ENCODE data around the gene COL4A1. TPM values are rescaled to one million over a fixed set of nuclear protein-coding genes. Genes with fewer than 3 reads are reported as not detected.

Gene COL4A1
- polyA plus RNA-seq, 1 donor = 146 TPM

DNA sequence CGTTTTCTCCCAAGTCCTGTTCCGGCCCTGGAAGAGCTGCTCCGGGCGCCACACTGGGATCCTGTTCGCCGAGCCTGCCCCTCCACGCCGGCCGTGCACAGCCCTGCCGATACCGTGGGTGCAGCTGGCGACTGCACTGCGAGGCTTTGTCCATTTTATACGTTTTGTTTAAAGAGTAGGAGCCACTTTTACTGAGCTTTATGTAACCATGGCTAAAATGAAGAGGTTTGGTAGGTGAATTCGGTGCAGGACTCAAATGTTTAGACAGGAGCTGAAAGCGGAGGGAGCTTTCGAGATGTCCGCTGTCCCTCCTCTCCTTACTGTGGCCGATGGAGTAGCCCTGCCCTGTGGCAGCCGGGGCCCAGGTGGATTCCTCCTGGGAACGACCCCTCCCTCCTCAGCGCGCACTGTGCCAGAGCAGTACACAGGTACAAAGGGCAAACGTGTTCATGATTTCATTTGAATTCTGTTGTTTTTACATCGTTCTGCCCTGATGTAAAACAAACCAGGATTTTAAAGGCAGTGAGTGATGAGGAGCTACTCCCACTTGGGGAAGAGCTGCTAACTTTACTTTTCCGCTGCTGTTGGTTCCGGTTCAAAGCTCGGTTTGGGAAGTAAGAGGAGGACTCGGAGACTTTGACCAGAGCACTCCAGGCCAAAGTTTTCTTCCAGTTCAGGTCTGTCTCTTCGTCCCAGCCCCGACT is 1.9 kb upstream of the COL4A1 start:
- Histone ChIP-seq H3K36me3 (ENCODE audit: control insufficient read depth, insufficient read depth, low read length) (peaks cover 8% of the 10 kb centered on the region), H3K27me3 (ENCODE audit: control insufficient read depth, insufficient read depth, low read length) (peaks cover 4% of the 10 kb centered on the region), H3K4me3 (ENCODE audit: low read length) (peak overlapping the region; percentile 69), H3K4me1 (ENCODE audit: control insufficient read depth, insufficient read depth, low read length) (peaks cover 33% of the 10 kb centered on the region), H3K9me3 (ENCODE audit: control insufficient read depth, low read depth, low read length) (no peaks in the 10 kb centered on the region), H3K27ac (ENCODE audit: low read length) (peak overlapping the region; percentile 75)
- no CpG with 5 or more reads among the region's 31 CpGs for WGBS (ENCODE audit: insufficient coverage, low lambda C conversion rate)
- DNase-seq = peak; percentile 54 to 79

DNA sequence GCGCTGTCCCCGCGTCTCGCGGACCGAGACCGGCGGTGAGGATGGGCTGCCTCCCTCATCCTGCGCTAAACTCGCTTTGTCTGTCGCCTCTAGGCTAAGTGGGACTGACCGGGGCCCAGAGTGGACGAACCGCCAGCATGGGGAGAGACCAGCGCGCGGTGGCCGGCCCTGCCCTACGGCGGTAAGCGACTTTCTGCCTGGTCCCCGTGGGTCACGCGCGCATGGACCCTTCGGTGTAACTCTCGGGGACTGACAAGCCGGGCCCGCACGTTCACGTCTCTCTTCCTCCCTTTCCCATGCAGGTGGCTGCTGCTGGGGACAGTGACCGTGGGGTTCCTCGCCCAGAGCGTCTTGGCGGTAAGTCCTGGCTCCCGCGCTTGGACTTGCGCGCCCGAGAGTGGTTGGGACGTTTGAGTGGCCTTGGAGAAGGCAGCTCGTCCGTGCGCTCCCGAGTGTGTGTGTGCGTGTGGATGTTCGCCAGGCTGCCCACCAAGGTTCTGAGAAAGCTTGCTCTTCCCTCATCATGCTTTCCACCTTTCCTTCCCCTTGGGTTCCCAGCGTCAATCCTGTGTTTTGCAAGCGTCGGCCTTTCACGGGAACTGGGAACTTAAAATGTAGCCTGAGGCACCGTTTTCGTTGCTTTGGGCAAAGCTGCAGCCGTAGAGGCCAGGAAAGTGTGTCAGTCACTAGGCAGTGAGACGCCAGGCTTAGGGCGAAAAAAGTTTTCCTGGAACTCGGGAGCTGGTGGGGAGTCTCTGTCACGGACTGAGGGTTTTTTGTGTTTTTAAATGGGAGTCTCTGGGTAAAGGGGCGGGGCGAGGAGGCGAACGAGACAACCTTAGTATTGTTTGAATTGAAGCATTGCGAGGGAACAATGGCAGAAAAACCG is 1.1 kb upstream of the COL4A1 start:
- H3K4me1 ChIP-seq (ENCODE audit: control insufficient read depth, insufficient read depth, low read length) = peaks cover 33% of the 10 kb centered on the region
- peak overlapping the region; percentile 69 for H3K4me3 ChIP-seq (ENCODE audit: low read length)
- H3K9me3 ChIP-seq (ENCODE audit: control insufficient read depth, low read depth, low read length) = no peaks in the 10 kb centered on the region
- no CpG with 5 or more reads among the region's 64 CpGs for WGBS (ENCODE audit: insufficient coverage, low lambda C conversion rate)
- peaks cover 8% of the 10 kb centered on the region for H3K36me3 ChIP-seq (ENCODE audit: control insufficient read depth, insufficient read depth, low read length)
- H3K27me3 ChIP-seq (ENCODE audit: control insufficient read depth, insufficient read depth, low read length) = peaks cover 4% of the 10 kb centered on the region
- peak overlapping the region; percentile 75 for H3K27ac ChIP-seq (ENCODE audit: low read length)
- peak in 1 of 2 donors; percentile 62 for DNase-seq

GRCh38 chr13:110306340-110306959 is 507 bp downstream of the COL4A1 start:
- no peak for DNase-seq
- H3K9me3 ChIP-seq (ENCODE audit: control insufficient read depth, low read depth, low read length) = no peaks in the 10 kb centered on the region
- peaks cover 29% of the 10 kb centered on the region for H3K4me1 ChIP-seq (ENCODE audit: control insufficient read depth, insufficient read depth, low read length)
- peaks cover 7% of the 10 kb centered on the region for H3K36me3 ChIP-seq (ENCODE audit: control insufficient read depth, insufficient read depth, low read length)
- H3K27me3 ChIP-seq (ENCODE audit: control insufficient read depth, insufficient read depth, low read length) = peaks cover 4% of the 10 kb centered on the region
- peak overlapping the region; percentile 69 for H3K4me3 ChIP-seq (ENCODE audit: low read length)
- H3K27ac ChIP-seq (ENCODE audit: low read length) = peak overlapping the region; percentile 54
- no CpG with 5 or more reads among the region's 53 CpGs for WGBS (ENCODE audit: insufficient coverage, low lambda C conversion rate)

GRCh38 chr13:110305949-110306339 is 1.0 kb downstream of the COL4A1 start:
- Histone ChIP-seq H3K9me3 (ENCODE audit: control insufficient read depth, low read depth, low read length) (no peaks in the 10 kb centered on the region), H3K4me3 (ENCODE audit: low read length) (peak overlapping the region; percentile 69), H3K4me1 (ENCODE audit: control insufficient read depth, insufficient read depth, low read length) (peaks cover 24% of the 10 kb centered on the region), H3K27ac (ENCODE audit: low read length) (peak overlapping the region; percentile 54), H3K36me3 (ENCODE audit: control insufficient read depth, insufficient read depth, low read length) (peaks cover 4% of the 10 kb centered on the region), H3K27me3 (ENCODE audit: control insufficient read depth, insufficient read depth, low read length) (peaks cover 4% of the 10 kb centered on the region)
- no peak for DNase-seq
- no CpG with 5 or more reads among the region's 6 CpGs for WGBS (ENCODE audit: insufficient coverage, low lambda C conversion rate)

GRCh38 chr13:110305544-110305943 is 1.4 kb downstream of the COL4A1 start:
- Histone ChIP-seq H3K4me3 (ENCODE audit: low read length) (peak overlapping the region; percentile 69), H3K4me1 (ENCODE audit: control insufficient read depth, insufficient read depth, low read length) (peaks cover 21% of the 10 kb centered on the region), H3K27me3 (ENCODE audit: control insufficient read depth, insufficient read depth, low read length) (peaks cover 4% of the 10 kb centered on the region), H3K9me3 (ENCODE audit: control insufficient read depth, low read depth, low read length) (no peaks in the 10 kb centered on the region), H3K27ac (ENCODE audit: low read length) (peak overlapping the region; percentile 54), H3K36me3 (ENCODE audit: control insufficient read depth, insufficient read depth, low read length) (no peaks in the 10 kb centered on the region)
- no CpG with 5 or more reads among the region's 2 CpGs for WGBS (ENCODE audit: insufficient coverage, low lambda C conversion rate)
- no peak for DNase-seq

DNA sequence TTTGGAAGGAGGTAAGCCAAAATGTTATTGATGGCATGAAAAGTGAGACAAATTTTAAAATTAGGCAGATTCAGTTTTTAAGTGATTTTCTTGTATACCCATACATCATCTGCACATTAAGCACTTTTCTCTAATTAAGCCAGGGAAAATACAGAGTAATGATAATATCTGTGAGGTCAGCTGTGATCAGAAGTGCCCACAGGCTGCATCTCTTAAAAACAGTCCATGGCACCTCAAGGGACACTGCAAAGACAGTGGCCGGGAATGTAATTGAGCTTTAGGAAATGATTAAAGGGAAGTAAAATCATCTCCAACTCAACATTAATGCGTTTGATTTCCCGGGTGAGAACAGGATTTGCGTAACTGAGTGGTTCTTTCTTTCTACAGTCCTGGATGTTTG is 2.0 kb downstream of the COL4A1 start:
- no peaks in the 10 kb centered on the region for H3K36me3 ChIP-seq (ENCODE audit: control insufficient read depth, insufficient read depth, low read length)
- peaks cover 15% of the 10 kb centered on the region for H3K4me1 ChIP-seq (ENCODE audit: control insufficient read depth, insufficient read depth, low read length)
- H3K4me3 ChIP-seq (ENCODE audit: low read length) = peak overlapping the region; percentile 69
- DNase-seq = no peak
- H3K9me3 ChIP-seq (ENCODE audit: control insufficient read depth, low read depth, low read length) = no peaks in the 10 kb centered on the region
- peaks cover 4% of the 10 kb centered on the region for H3K27me3 ChIP-seq (ENCODE audit: control insufficient read depth, insufficient read depth, low read length)
- H3K27ac ChIP-seq (ENCODE audit: low read length) = no peak overlapping the region
- WGBS (ENCODE audit: insufficient coverage, low lambda C conversion rate) = no CpG with 5 or more reads among the region's 4 CpGs

GRCh38 chr13:110304256-110304655 is 2.7 kb downstream of the COL4A1 start:
- H3K4me1 ChIP-seq (ENCODE audit: control insufficient read depth, insufficient read depth, low read length) = peaks cover 8% of the 10 kb centered on the region
- no peaks in the 10 kb centered on the region for H3K36me3 ChIP-seq (ENCODE audit: control insufficient read depth, insufficient read depth, low read length)
- no peak for DNase-seq
- WGBS (ENCODE audit: insufficient coverage, low lambda C conversion rate) = no CpG with 5 or more reads among the region's 4 CpGs
- no peak overlapping the region for H3K27ac ChIP-seq (ENCODE audit: low read length)
- no peak overlapping the region for H3K4me3 ChIP-seq (ENCODE audit: low read length)
- H3K27me3 ChIP-seq (ENCODE audit: control insufficient read depth, insufficient read depth, low read length) = peaks cover 4% of the 10 kb centered on the region
- H3K9me3 ChIP-seq (ENCODE audit: control insufficient read depth, low read depth, low read length) = no peaks in the 10 kb centered on the region

DNA sequence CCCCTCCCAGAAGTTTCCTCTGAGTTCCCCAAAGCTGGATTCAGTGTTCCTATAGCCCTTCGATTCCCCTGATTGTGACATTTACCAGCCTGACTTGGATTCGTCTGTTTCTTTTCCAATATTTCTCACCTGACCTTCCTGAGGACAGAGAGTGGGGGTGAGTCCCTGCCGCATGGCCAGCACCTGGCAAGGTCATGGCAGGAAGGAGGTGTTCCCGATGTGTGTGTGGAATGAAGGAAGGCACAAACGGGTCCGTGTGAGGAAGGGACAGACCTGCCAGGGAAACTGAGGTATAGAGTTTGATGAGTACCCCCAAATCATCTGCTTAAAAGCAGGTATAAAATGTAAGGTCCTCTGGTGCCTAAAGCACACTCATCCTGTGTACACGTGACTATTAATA is 3.3 kb downstream of the COL4A1 start:
- no peak overlapping the region for H3K27ac ChIP-seq (ENCODE audit: low read length)

DNA sequence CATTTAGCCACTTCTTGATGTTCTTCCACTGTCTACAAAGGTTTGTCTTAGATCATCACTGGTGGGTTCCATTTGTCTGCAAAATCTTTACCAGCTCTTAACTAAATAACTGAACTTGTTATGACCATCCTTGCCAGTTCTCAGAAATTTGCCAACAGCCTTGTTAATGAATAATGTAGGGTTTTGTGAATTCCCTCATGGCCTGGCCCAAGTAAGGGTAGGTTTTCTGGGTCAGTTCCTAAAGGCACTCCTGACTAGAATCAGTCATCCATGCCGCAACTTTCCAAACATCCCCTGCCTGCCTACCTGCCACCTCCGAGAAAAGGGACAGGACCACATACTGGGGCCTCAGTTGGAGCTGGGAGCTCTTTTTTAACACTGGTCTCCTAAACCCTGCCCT is 4.0 kb downstream of the COL4A1 start:
- Histone ChIP-seq H3K9me3 (ENCODE audit: control insufficient read depth, low read depth, low read length) (no peaks in the 10 kb centered on the region), H3K27ac (ENCODE audit: low read length) (no peak overlapping the region), H3K36me3 (ENCODE audit: control insufficient read depth, insufficient read depth, low read length) (no peaks in the 10 kb centered on the region), H3K4me3 (ENCODE audit: low read length) (no peak overlapping the region), H3K4me1 (ENCODE audit: control insufficient read depth, insufficient read depth, low read length) (peaks cover 6% of the 10 kb centered on the region), H3K27me3 (ENCODE audit: control insufficient read depth, insufficient read depth, low read length) (peaks cover 4% of the 10 kb centered on the region)
- WGBS (ENCODE audit: insufficient coverage, low lambda C conversion rate) = no CpG with 5 or more reads among the region's 2 CpGs
- DNase-seq = no peak

More for the DNA sequence above, 3.3 kb downstream of the COL4A1 start:
- no CpG with 5 or more reads among the region's 7 CpGs for WGBS (ENCODE audit: insufficient coverage, low lambda C conversion rate)
- Histone ChIP-seq H3K4me1 (ENCODE audit: control insufficient read depth, insufficient read depth, low read length) (peaks cover 6% of the 10 kb centered on the region), H3K9me3 (ENCODE audit: control insufficient read depth, low read depth, low read length) (no peaks in the 10 kb centered on the region), H3K4me3 (ENCODE audit: low read length) (no peak overlapping the region), H3K27me3 (ENCODE audit: control insufficient read depth, insufficient read depth, low read length) (peaks cover 4% of the 10 kb centered on the region), H3K36me3 (ENCODE audit: control insufficient read depth, insufficient read depth, low read length) (no peaks in the 10 kb centered on the region)
- no peak for DNase-seq

Data from large intestine (tissue), 3 donors.